HG03565 (cell line): ENCODE data around the gene ADAM15.

Experiments used
- ATAC-seq: cut with Tn5 transposase; IDR thresholded peaks from one replicate; pipeline ENCODE4 v1.9.1; 2021; ENCODE audit warnings: mild to moderate bottlenecking, moderate library complexity; ENCODE audit not compliant: unreplicated experiment

ADAM15 gene

GRCh38 chr1:155029513-155030242 is 21.4 kb upstream of the ADAM15 start:
- ATAC-seq: no peak

- no peak for ATAC-seq
Observed at GRCh38 chr1:155030243-155030795, 20.8 kb upstream of the ADAM15 start.

GRCh38 chr1:155030899-155031298 is 20.2 kb upstream of the ADAM15 start:
- ATAC-seq: no peak

- ATAC-seq: no peak
Observed at GRCh38 chr1:155032886-155033285, 18.2 kb upstream of the ADAM15 start.

- ATAC-seq: no peak
Observed at GRCh38 chr1:155033524-155033923, 17.6 kb upstream of the ADAM15 start, which contains the start of the genes DCST1 and DCST2. Gene DCST1 (plus strand): TSS chr1:155033824. CDS start chr1:155034037, 213 bp downstream. Gene DCST2 (minus strand): TSS chr1:155033781. CDS start chr1:155033701, 80 bp downstream.

GRCh38 chr1:155034318-155035208 is 16.6 kb upstream of the ADAM15 start:
- no peak for ATAC-seq

- no peak for ATAC-seq
Observed at GRCh38 chr1:155035936-155036335, 15.2 kb upstream of the ADAM15 start.

GRCh38 chr1:155037043-155037442 is 14.1 kb upstream of the ADAM15 start:
- no peak for ATAC-seq

GRCh38 chr1:155037851-155038441 is 13.2 kb upstream of the ADAM15 start:
- no peak for ATAC-seq

GRCh38 chr1:155038602-155039307 is 12.4 kb upstream of the ADAM15 start:
- no peak for ATAC-seq

GRCh38 chr1:155039308-155039669 is 11.8 kb upstream of the ADAM15 start:
- ATAC-seq: no peak

- ATAC-seq: no peak
Observed at GRCh38 chr1:155040358-155041093, 10.6 kb upstream of the ADAM15 start.

- ATAC-seq: no peak
Observed at GRCh38 chr1:155042789-155043188, 8.3 kb upstream of the ADAM15 start.

- ATAC-seq: no peak
Observed at GRCh38 chr1:155043301-155043702, 7.8 kb upstream of the ADAM15 start.

- no peak for ATAC-seq
Observed at GRCh38 chr1:155043793-155044192, 7.3 kb upstream of the ADAM15 start.

GRCh38 chr1:155044365-155044764 is 6.8 kb upstream of the ADAM15 start:
- ATAC-seq: no peak

- no peak for ATAC-seq
Observed at GRCh38 chr1:155044812-155045657, 6.1 kb upstream of the ADAM15 start.

GRCh38 chr1:155048449-155049334 is 2.4 kb upstream of the ADAM15 start:
- no peak for ATAC-seq
